Gastroesophageal sphincter (tissue), 4 donors: ENCODE measurements around the gene PLXNA2. TPM values are rescaled to one million over a fixed set of nuclear protein-coding genes. Genes with fewer than 3 reads are reported as not detected.

Source experiments
- ATAC-seq: fragments of 150-250 bp; one replicate; pipeline ENCODE4 v1.9.1; 2016; ENCODE audit warnings: mild to moderate bottlenecking, moderate library complexity
- H3K27ac ChIP-seq, 4 donors: fragments of 200-600 bp; sonication (generic) in 3 of 4; 1 replicate in 3 of 4; 2 replicates in 1 of 4; pipeline ENCODE4 v1.5.1; 2016 to 2019
- H3K27me3 ChIP-seq: fragments of 200-600 bp; sonication (generic); one replicate; pipeline ENCODE4 v1.5.1; 2019
- H3K36me3 ChIP-seq, 2 donors: fragments of 200-600 bp; sonication (generic); one replicate each; pipeline ENCODE4 v1.5.1; 2019; ENCODE audit warnings: control low read depth in 1 of 2
- H3K4me1 ChIP-seq, 3 donors: fragments of 200-600 bp; sonication (generic); 1 replicate in 2 of 3; 2 replicates in 1 of 3; pipeline ENCODE4 v1.5.1; 2016 to 2019; ENCODE audit warnings: control low read depth in 2 of 3
- H3K4me3 ChIP-seq, 2 donors: fragments of 200-600 bp; sonication (generic); one replicate each; pipeline ENCODE4 v1.5.1; 2019; ENCODE audit warnings: mild to moderate bottlenecking in 1 of 2, moderate library complexity in 1 of 2
- H3K9me3 ChIP-seq, 3 donors: fragments of 200-600 bp; sonication (generic); one replicate each; pipeline ENCODE4 v1.5.1; 2017 to 2019; ENCODE audit warnings: control low read depth in 2 of 3
- CTCF ChIP-seq, 4 experiments: fragments of 200-600 bp in 2 of 4; fragments of 450-650 bp in 2 of 4; sonication (generic) in 1 of 4; IDR thresholded peaks; one replicate each; pipeline ENCODE4 v1.5.1; 2017 to 2019; ENCODE audit warnings: antibody characterized with exemption in 4 of 4, mild to moderate bottlenecking in 2 of 4, moderate library complexity in 2 of 4
- EP300 ChIP-seq: sonication (generic); formaldehyde crosslinking; IDR thresholded peaks from one replicate; pipeline ENCODE4 v1.6.1; 2017; ENCODE audit warnings: antibody characterized with exemption, mild to moderate bottlenecking
- POLR2A ChIP-seq, 2 donors: fragments of 450-650 bp; IDR thresholded peaks; one replicate each; pipeline ENCODE4 v1.6.1; 2017; ENCODE audit warnings: antibody characterized with exemption in 2 of 2, mild to moderate bottlenecking in 2 of 2, moderate library complexity in 1 of 2
- POLR2AphosphoS5 ChIP-seq: sonication (generic); formaldehyde crosslinking; IDR thresholded peaks from one replicate; pipeline ENCODE4 v1.6.1; 2017; ENCODE audit warnings: antibody characterized with exemption
- WGBS, 2 donors: methylation state at CpG; one replicate each; pipeline ENCODE4 v1.1.5; 2018; ENCODE audit warnings: low coverage in 1 of 2; 5-methylcytosine and 5-hydroxymethylcytosine counted together
- total RNA-seq, 4 donors: library from RNA; depleted of rRNA; stranded (reverse); fragments of >200 nt; gene quantifications; one replicate each; pipeline ENCODE4 v1.1.0, GENCODE V29; 2016

Gene PLXNA2
- total RNA-seq, 4 donors from 2014 or later = 12.5 to 38.3 (median 32.0) TPM

- H3K27me3 ChIP-seq = no peaks in the 10 kb centered on the region
- TF ChIP-seq POLR2AphosphoS5 (no peak), POLR2A (IDR thresholded peaks at IDR 0.05) (no peak), CTCF (IDR thresholded peaks at IDR 0.05) (no peak), EP300 (no peak)
- H3K4me1 ChIP-seq = no peaks in the 10 kb centered on the region
- no peak overlapping the region for H3K4me3 ChIP-seq
- ATAC-seq = no peak
- no peaks in the 10 kb centered on the region for H3K9me3 ChIP-seq
- 94 to 100% methylated on average over 1 to 3 of the region's 22 CpGs for WGBS, 2 donors
- H3K36me3 ChIP-seq = peaks cover 0 to 98% of the 10 kb centered on the region in 2 donors
- no peak overlapping the region for H3K27ac ChIP-seq
These were observed 204.4 kb downstream of the PLXNA2 start for GRCh38 chr1:208039536-208040332.

- no peaks in the 10 kb centered on the region for H3K4me1 ChIP-seq
- no peak for TF ChIP-seq EP300
- TF ChIP-seq POLR2A (IDR thresholded peaks at IDR 0.05) = no peak
- no peak for TF ChIP-seq POLR2AphosphoS5
- no peak for TF ChIP-seq CTCF (IDR thresholded peaks at IDR 0.05)
- ATAC-seq = no peak
- H3K27me3 ChIP-seq = no peaks in the 10 kb centered on the region
- WGBS, 2 donors = 96 to 100% methylated on average over 2 of the region's 14 CpGs
- no peaks in the 10 kb centered on the region for H3K9me3 ChIP-seq
- H3K27ac ChIP-seq = no peak overlapping the region
- H3K4me3 ChIP-seq = no peak overlapping the region
- H3K36me3 ChIP-seq = peaks cover 0 to 98% of the 10 kb centered on the region in 2 donors
These were observed 205.9 kb downstream of the PLXNA2 start for GRCh38 chr1:208038303-208038702.

GRCh38 chr1:208036918-208037766 lies 207.0 kb downstream of the PLXNA2 start:
- H3K36me3 ChIP-seq = peaks cover 0 to 98% of the 10 kb centered on the region in 2 donors
- TF ChIP-seq POLR2AphosphoS5 (no peak), POLR2A (IDR thresholded peaks at IDR 0.05) (no peak), EP300 (no peak), CTCF (IDR thresholded peaks at IDR 0.05) (no peak)
- H3K27ac ChIP-seq = no peak overlapping the region
- H3K27me3 ChIP-seq = no peaks in the 10 kb centered on the region
- no peak for ATAC-seq
- H3K9me3 ChIP-seq = no peaks in the 10 kb centered on the region
- H3K4me3 ChIP-seq = no peak overlapping the region
- H3K4me1 ChIP-seq = no peaks in the 10 kb centered on the region
- 83 to 92% methylated on average over 5 to 6 of the region's 9 CpGs for WGBS, 2 donors

- Histone ChIP-seq H3K36me3 (peaks cover 0 to 98% of the 10 kb centered on the region in 2 donors), H3K4me3 (no peak overlapping the region), H3K4me1 (peaks cover 0 to 8% (median 4%) of the 10 kb centered on the region in 3 donors), H3K9me3 (no peaks in the 10 kb centered on the region), H3K27me3 (no peaks in the 10 kb centered on the region), H3K27ac (no peak overlapping the region)
- TF ChIP-seq POLR2AphosphoS5 = no peak
- TF ChIP-seq CTCF (IDR thresholded peaks at IDR 0.05) = peak in 1 of 4 experiments; percentile 19
- WGBS, 2 donors = 63 to 69% methylated on average over 3 to 5 of the region's 8 CpGs
- no peak for ATAC-seq
These were observed 207.9 kb downstream of the PLXNA2 start for GRCh38 chr1:208036106-208036808.
